NCI-H510A treated with DMSO at 0.1 percent for 48 hours (cell line): ENCODE measurements around the gene NDUFB7.
A peak's percentile ranks its signal among the peaks of the same experiment; 100 is the strongest.

Source experiments
- DNase-seq: peaks from one replicate; lab custom pipeline; 2025; lab: John Stamatoyannopoulos, UW

The NDUFB7 gene

GRCh38 chr19:14520543-14520942 lies 51.3 kb downstream of the NDUFB7 start:
- DNase-seq, result no peak

DNA sequence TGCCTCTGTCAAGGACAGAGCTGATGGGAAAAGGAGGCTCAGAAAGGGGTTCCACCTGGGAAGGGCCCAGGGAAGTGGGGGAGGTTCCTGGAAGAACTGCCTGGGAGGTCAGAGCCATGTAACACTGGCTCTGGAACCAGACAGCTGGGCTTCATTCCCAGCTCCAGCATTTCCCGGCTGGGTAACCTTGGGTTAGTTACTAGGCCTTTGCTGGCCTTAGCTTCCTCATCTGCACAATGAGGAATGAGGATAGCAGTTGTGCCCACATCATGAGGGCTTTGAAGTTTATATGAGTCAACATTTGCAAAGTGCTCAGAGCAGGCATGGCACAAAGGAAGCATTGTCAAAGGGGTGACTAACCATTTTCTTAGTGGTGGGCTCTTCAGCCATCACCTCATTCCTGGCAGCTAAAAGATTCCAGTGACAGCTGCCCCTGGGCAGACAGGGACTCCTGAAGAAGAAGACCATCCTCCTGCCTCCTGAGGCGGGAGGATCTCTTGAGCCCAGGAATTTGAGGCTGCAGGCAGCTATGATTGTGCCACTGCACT lies 51.9 kb downstream of the NDUFB7 start:
- DNase-seq, result no peak

- no peak for DNase-seq
These were observed 52.5 kb downstream of the NDUFB7 start for GRCh38 chr19:14519245-14519859.

DNA sequence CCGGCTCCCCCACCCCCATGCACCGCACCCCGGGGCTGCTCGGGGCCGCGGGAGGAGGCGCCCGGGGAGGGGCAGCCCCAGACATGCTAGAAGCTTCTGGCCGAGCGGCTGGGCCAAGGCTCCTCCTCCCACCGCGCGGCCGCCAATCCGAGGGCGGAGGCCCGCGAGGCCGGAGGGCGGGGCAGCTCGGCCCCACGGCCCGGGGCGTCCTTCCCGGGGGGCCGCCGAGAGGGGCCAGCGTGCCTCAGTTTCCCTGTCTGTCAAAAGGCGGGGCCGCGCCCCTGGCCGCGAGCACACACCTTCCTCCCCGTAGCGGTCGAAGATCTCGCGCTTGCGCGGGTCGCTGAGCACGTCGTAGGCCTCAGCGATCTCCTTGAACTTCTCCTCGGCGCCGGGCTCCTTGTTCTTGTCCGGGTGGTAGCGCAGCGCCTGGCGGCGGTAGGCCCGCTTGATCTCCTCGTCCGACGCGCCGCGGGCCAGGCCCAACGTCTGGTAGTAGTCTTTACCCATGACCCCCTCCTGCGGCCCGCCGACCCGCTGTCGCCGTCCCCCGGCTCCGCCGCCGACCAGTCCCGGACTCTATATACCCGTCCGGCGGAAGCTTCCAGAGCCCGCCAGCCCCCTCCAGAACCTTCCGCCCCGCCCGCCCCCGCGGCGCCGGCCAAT lies 53.9 kb downstream of the NDUFB7 start, which contains the start of gene DNAJB1:
DNAJB1 (minus strand) TSS at position 558 of the 666 bp plus-strand sequence; CDS start at position 510, 48 bp downstream.
- DNase-seq, result peak; percentile 52

- no peak for DNase-seq
These were observed 54.4 kb downstream of the NDUFB7 start for GRCh38 chr19:14517446-14517839.

DNA sequence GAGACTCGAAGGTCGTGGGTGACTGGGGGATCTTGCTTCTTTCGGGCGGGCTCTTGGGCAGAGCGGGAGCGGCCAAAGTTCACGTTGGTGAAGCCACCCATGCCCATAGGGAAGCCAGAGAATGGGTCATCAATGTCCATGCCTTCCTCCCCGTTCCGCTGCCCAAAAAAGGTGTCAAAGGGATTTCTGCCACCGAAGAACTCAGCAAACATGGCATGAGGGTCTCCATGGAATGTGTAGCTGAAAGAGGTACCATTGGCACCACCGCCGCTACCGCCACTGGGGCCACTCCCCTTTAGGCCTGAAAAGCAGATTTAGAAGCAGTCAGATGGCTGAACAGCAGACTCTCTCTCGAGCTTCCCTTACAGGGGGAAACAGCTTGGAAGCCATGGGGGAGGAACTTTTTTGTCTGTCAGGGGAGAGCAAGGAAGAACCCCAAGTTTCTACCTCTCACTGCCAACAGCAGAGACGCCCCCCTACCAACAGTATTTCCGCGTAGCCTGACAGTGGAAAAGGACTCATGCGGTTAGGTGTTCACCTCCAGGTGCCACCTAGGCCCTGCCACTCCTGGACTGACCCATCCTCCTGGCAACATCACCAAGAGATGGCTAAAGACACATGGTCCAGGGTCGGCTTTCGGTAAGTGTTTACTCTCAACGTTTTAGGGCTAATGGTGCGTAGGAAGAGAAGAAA lies 55.0 kb downstream of the NDUFB7 start:
- DNase-seq, result no peak
